CD4-positive, alpha-beta T cell treated with Interleukin-1 beta for 1 hour (primary cell): ENCODE results near the gene PGBD5.
"Not testable (repeated sequence)": the region's sequence is repeated elsewhere in the genome, so short reads cannot be mapped to it uniquely, and the experiment has no call there.

ENCODE experiments used
- DNase-seq, 2 donors: peaks; one replicate each; pipeline ENCODE4 v3.0.0-alpha.2; 2020 to 2022

PGBD5 gene

GRCh38 chr1:230424391-230425251, 1.5 kb downstream of the PGBD5 start:
- DNase-seq = no peak

GRCh38 chr1:230423951-230424350, 2.2 kb downstream of the PGBD5 start:
- no peak for DNase-seq

- no peak for DNase-seq
Observed at GRCh38 chr1:230423261-230423660, 2.9 kb downstream of the PGBD5 start.

- no peak for DNase-seq
Observed at GRCh38 chr1:230422221-230422981, 3.7 kb downstream of the PGBD5 start.

- no peak for DNase-seq
Observed at GRCh38 chr1:230421481-230421880, 4.7 kb downstream of the PGBD5 start.

- DNase-seq = not testable (repeated sequence)
Observed at GRCh38 chr1:230420372-230420771, 5.8 kb downstream of the PGBD5 start.

GRCh38 chr1:230416430-230416829, 9.7 kb downstream of the PGBD5 start:
- no peak for DNase-seq

GRCh38 chr1:230415405-230416132, 10.6 kb downstream of the PGBD5 start:
- no peak for DNase-seq

- DNase-seq = no peak
Observed at GRCh38 chr1:230414694-230415093, 11.4 kb downstream of the PGBD5 start.

- no peak for DNase-seq
Observed at GRCh38 chr1:230414102-230414501, 12.0 kb downstream of the PGBD5 start.

GRCh38 chr1:230413061-230413460, 13.1 kb downstream of the PGBD5 start:
- no peak for DNase-seq

GRCh38 chr1:230408971-230409370, 17.2 kb downstream of the PGBD5 start:
- DNase-seq = no peak

- no peak for DNase-seq
Observed at GRCh38 chr1:230407351-230407750, 18.8 kb downstream of the PGBD5 start.

GRCh38 chr1:230406727-230407126, 19.4 kb downstream of the PGBD5 start:
- not testable (repeated sequence) for DNase-seq

- no peak for DNase-seq
Observed at GRCh38 chr1:230403442-230403841, 22.7 kb downstream of the PGBD5 start.

GRCh38 chr1:230401763-230402294, 24.3 kb downstream of the PGBD5 start:
- no peak for DNase-seq

GRCh38 chr1:230401101-230401500, 25.0 kb downstream of the PGBD5 start:
- no peak for DNase-seq

- no peak for DNase-seq
Observed at GRCh38 chr1:230400007-230400344, 26.2 kb downstream of the PGBD5 start.

GRCh38 chr1:230399321-230400006, 26.7 kb downstream of the PGBD5 start:
- DNase-seq = no peak

- no peak for DNase-seq
Observed at GRCh38 chr1:230398856-230399255, 27.3 kb downstream of the PGBD5 start.

GRCh38 chr1:230396966-230397365, 29.2 kb downstream of the PGBD5 start:
- no peak for DNase-seq

- no peak for DNase-seq
Observed at GRCh38 chr1:230395932-230396331, 30.2 kb downstream of the PGBD5 start.

GRCh38 chr1:230394741-230395140, 31.4 kb downstream of the PGBD5 start:
- DNase-seq = no peak
